Endothelial cell of umbilical vein (primary cell): ENCODE measurements around the gene GNPDA1. TPM values are rescaled to one million over a fixed set of nuclear protein-coding genes. Genes with fewer than 3 reads are reported as not detected.
A peak's percentile ranks its signal among the peaks of the same experiment; 100 is the strongest.

ENCODE experiments used
- BruUV-seq: library from RNA; stranded (reverse); fragments of 400-500 nt; replicated peaks from 2 replicates; lab custom pipeline; 2021; lab: Mats Ljungman, UMichigan
- CTCF ChIA-PET: fragments of 300-600, 350-600 bp; sonication (Branson Sonifier 250); formaldehyde crosslinking; loops from one replicate; lab custom pipeline; 2021; ENCODE audit warnings: antibody characterized with exemption, inconsistent platforms; lab: Charles Lee
- POLR2A ChIA-PET: fragments of 300-600, 350-600 bp; sonication (Branson Sonifier 250); formaldehyde crosslinking; loops from one replicate; lab custom pipeline; 2021; ENCODE audit warnings: antibody characterized with exemption, inconsistent platforms; lab: Charles Lee
- DNase-seq: peaks from one replicate; pipeline ENCODE4 v3.0.0-alpha.2; 2011; ENCODE audit warnings: low read depth, low spot score
- FAIRE-seq: peaks from 2 replicates; lab custom pipeline; 2011; peaks lifted over from hg19 to GRCh38; lab: Jason Lieb, UNC
- H2AFZ ChIP-seq: 2 replicates; pipeline ENCODE4 v1.6.0; 2012; ENCODE audit warnings: low read depth, low read length, control low read depth, inconsistent platforms
- H3K27ac ChIP-seq: 2 replicates; pipeline ENCODE4 v1.5.1; 2011; ENCODE audit warnings: low read depth, mild to moderate bottlenecking, control low read depth, low read length, moderate library complexity; ENCODE audit not compliant: insufficient read depth
- H3K27me3 ChIP-seq, 2 experiments: 2 replicates each; pipeline versions ENCODE4 v1.6.0 to v1.6.1; 2011; ENCODE audit warnings: low read length in 2 of 2, mixed read lengths in 1 of 2; ENCODE audit not compliant: control insufficient read depth in 2 of 2, insufficient read depth in 2 of 2
- H3K36me3 ChIP-seq, 2 experiments: 2 replicates in 1 of 2; 3 replicates in 1 of 2; pipeline ENCODE4 v1.5.1; 2011; ENCODE audit warnings: low read length in 2 of 2, mild to moderate bottlenecking in 1 of 2, moderate library complexity in 1 of 2; ENCODE audit not compliant: control insufficient read depth in 2 of 2, insufficient read depth in 2 of 2; ENCODE audit errors: extremely low read depth in 1 of 2
- H3K4me1 ChIP-seq: 3 replicates; pipeline ENCODE4 v1.5.1; 2011; ENCODE audit warnings: mild to moderate bottlenecking, low read length; ENCODE audit not compliant: control insufficient read depth, insufficient read depth; ENCODE audit errors: extremely low read depth
- H3K4me2 ChIP-seq: 2 replicates; pipeline ENCODE4 v1.6.1; 2011; ENCODE audit warnings: low read length, control low read depth, mixed read lengths; ENCODE audit not compliant: insufficient read depth
- H3K4me3 ChIP-seq, 3 experiments: fragments of 200-600 bp in 1 of 3; sonication (generic), shearing (Covaris generic) in 1 of 3; replicated peaks in 1 of 3; 2 replicates each; pipeline ENCODE4 v1.5.1; 2011 to 2016; ENCODE audit warnings: control low read depth in 3 of 3, low read length in 3 of 3, mild to moderate bottlenecking in 2 of 3, inconsistent platforms in 1 of 3, low read depth in 1 of 3, moderate library complexity in 1 of 3; ENCODE audit not compliant: insufficient read depth in 1 of 3
- H3K79me2 ChIP-seq: 2 replicates; pipeline ENCODE4 v1.6.0; 2012; ENCODE audit warnings: low read length, inconsistent platforms; ENCODE audit not compliant: control insufficient read depth, insufficient read depth
- H3K9ac ChIP-seq: replicated peaks from 2 replicates; pipeline ENCODE3; 2011; ENCODE audit warnings: low read length, control low read depth; ENCODE audit not compliant: insufficient read depth; ENCODE audit errors: extremely low read depth
- H3K9me1 ChIP-seq: replicated peaks from 3 replicates; pipeline ENCODE4 v1.6.0; 2011; ENCODE audit warnings: mild to moderate bottlenecking, low read length; ENCODE audit not compliant: control insufficient read depth, insufficient read depth; ENCODE audit errors: extremely low read depth
- H3K9me3 ChIP-seq: replicated peaks from 2 replicates; pipeline ENCODE4 v1.5.1; 2012; ENCODE audit warnings: low read length, inconsistent platforms; ENCODE audit not compliant: control insufficient read depth, insufficient read depth
- H4K20me1 ChIP-seq: replicated peaks from 2 replicates; pipeline ENCODE3; 2011; ENCODE audit warnings: mild to moderate bottlenecking, low read length; ENCODE audit not compliant: control insufficient read depth, insufficient read depth; ENCODE audit errors: extremely low read depth
- CTCF ChIP-seq, 2 donors: IDR thresholded peaks; 1 replicate in 1 of 2; 2 replicates in 1 of 2; pipeline ENCODE4 v1.5.1; 2011; ENCODE audit warnings: low read length in 2 of 2, mild to moderate bottlenecking in 2 of 2, moderate library complexity in 2 of 2, control low read depth in 1 of 2, inconsistent platforms in 1 of 2, low read depth in 1 of 2; ENCODE audit not compliant: insufficient read depth in 1 of 2; ENCODE audit errors: extremely low read depth in 1 of 2
- EZH2 ChIP-seq: IDR thresholded peaks from 2 replicates; pipeline ENCODE4 v1.6.1; 2012; ENCODE audit warnings: borderline replicate concordance, low read depth, mild to moderate bottlenecking, moderate library complexity, low read length, inconsistent platforms; ENCODE audit not compliant: severe bottlenecking
- FOS ChIP-seq: IDR thresholded peaks from 2 replicates; pipeline ENCODE4 v1.6.1; 2011; ENCODE audit warnings: mild to moderate bottlenecking, low read length, moderate library complexity, borderline replicate concordance; ENCODE audit not compliant: insufficient read depth
- GATA2 ChIP-seq: IDR thresholded peaks from 2 replicates; pipeline ENCODE4 v1.7.0; 2011; ENCODE audit warnings: low read depth, mild to moderate bottlenecking, moderate library complexity, mixed read lengths, low read length; ENCODE audit not compliant: insufficient read length, insufficient read depth
- JUN ChIP-seq: IDR thresholded peaks from 2 replicates; pipeline ENCODE4 v1.6.1; 2011; ENCODE audit warnings: borderline replicate concordance, low read depth; ENCODE audit not compliant: insufficient read length, insufficient read depth
- MYC ChIP-seq: IDR thresholded peaks from one replicate; pipeline ENCODE4 v1.6.1; 2011; ENCODE audit warnings: mild to moderate bottlenecking, low read depth, low read length
- POLR2A ChIP-seq: IDR thresholded peaks from 2 replicates; pipeline ENCODE4 v1.6.1; 2012; ENCODE audit warnings: low read depth, mild to moderate bottlenecking, control low read depth, low read length
- POLR2AphosphoS5 ChIP-seq: IDR thresholded peaks from 2 replicates; pipeline ENCODE4 v1.6.1; 2012; ENCODE audit warnings: low read depth, mild to moderate bottlenecking, control low read depth, low read length, moderate library complexity; ENCODE audit not compliant: insufficient read depth
- dilution Hi-C: fragments of 300-500 bp; cut with MboI; formaldehyde crosslinking; loops from one replicate; pipeline ENCODE4 v1.15.0; 2019; ENCODE audit warnings: low sequenced_read_pairs; ENCODE audit not compliant: extremely low pct_ligation_motif_present
- intact Hi-C: fragments of 100-400 bp; cut with micrococcal nuclease; formaldehyde crosslinking; loops from one replicate; pipeline ENCODE4 v1.10.0; 2022
- polyA plus RNA-seq, 4 experiments: library from polyadenylated mRNA; depleted of rRNA in 3 of 4; stranded (reverse) in 3 of 4; unstranded in 1 of 4; fragments of >200 nt; gene quantifications; 2 replicates each; pipeline versions ENCODE4 v1.2.1 to v1.2.3, GENCODE V29; 2011 to 2012; ENCODE audit warnings: missing spikeins in 1 of 4
- total RNA-seq: library from RNA; stranded (reverse); gene quantifications from 2 replicates; pipeline ENCODE4 v1.2.3, GENCODE V29; 2021
- TF ChIP-seq, protein P1 (sequence below): IDR thresholded peaks from 2 replicates; pipeline ENCODE4 v1.6.1; 2011; ENCODE audit not compliant: insufficient read depth, insufficient read length

The GNPDA1 gene
- total and polyA plus RNA-seq, 2 donors (not counting 3 experiments of a cell fraction or from before 2014, with no cell fraction given): 22.5 to 49.3 TPM

DNA sequence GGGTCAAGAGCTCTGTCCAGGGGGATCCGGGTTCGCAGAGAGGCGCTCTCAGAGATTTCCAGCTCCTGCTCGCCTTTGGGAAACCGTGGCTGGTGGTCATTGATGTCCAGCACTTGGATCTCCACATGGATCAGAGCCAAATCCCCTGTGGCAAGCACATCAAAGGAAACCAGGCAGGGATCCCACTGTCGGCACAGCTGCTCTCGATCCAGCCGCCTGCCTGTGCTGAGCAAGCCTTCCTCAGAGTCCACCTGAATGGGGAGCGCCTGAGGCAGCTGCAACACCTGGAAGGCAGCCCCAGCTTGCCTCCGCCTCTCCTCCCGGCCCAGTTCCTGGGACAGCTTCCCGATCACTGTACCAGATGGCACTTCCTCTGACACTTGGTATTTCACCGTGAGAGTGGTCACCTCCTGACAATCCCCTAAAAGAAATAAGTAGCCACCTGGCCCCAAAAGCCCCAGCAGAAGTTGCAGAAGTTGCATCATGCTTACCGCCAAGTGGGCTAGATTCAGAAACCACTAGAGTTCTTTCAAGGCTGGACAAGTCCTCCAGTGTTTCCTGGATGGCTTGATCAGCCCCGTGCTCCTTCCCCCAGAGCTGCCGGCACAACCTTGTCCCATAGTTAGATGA, 55.3 kb downstream of the GNPDA1 start:
- Histone ChIP-seq H3K27ac (peak overlapping the region; percentile 73), H2AFZ (peak overlapping the region; percentile 61), H3K9me3 (no peaks in the 10 kb centered on the region), H3K4me3 (no peak overlapping the region), H3K9ac (no peak overlapping the region), H3K4me2 (peak overlapping the region; percentile 65), H3K36me3 (no peaks in the 10 kb centered on the region), H3K27me3 (no peaks in the 10 kb centered on the region), H3K79me2 (no peaks in the 10 kb centered on the region), H3K4me1 (peaks cover 49% of the 10 kb centered on the region), H4K20me1 (no peaks in the 10 kb centered on the region), H3K9me1 (no peaks in the 10 kb centered on the region)
- intact Hi-C loops: loop anchor here (5.0 kb wide), 1 partner anchor 140 kb away; no protein-coding TSS in a partner anchor
- POLR2A ChIA-PET: interaction anchor here (0.6 to 1.3 kb wide), 2 partner anchors 10 to 13 kb away, joined by 3 to 4 read pairs; no protein-coding TSS in a partner anchor
- CTCF ChIA-PET: interaction anchor here (0.9 to 9.7 kb wide), 11 partner anchors 11 to 293 kb away, joined by 3 to 303 read pairs (median 5); partner anchors contain the start of genes DELE1, PCDH1 and RNF14
- no peak for DNase-seq
- FAIRE-seq: no peak
- dilution Hi-C loops: no loop called here
- BruUV-seq: TSS peak; percentile 46
- TF ChIP-seq JUN: no peak
- TF ChIP-seq GATA2: no peak
- no peak for TF ChIP-seq MYC
- no peak for TF ChIP-seq POLR2A
- TF ChIP-seq CTCF (IDR thresholded peaks at IDR 0.05; ENCODE audit: extremely low read depth in 1 of 2, insufficient read depth in 1 of 2, low read depth in 1 of 2, low read length in 2 of 2): no peak
- TF ChIP-seq POLR2AphosphoS5: no peak
- TF ChIP-seq FOS: no peak
- TF ChIP-seq, protein P1, sequence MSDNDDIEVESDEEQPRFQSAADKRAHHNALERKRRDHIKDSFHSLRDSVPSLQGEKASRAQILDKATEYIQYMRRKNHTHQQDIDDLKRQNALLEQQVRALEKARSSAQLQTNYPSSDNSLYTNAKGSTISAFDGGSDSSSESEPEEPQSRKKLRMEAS: no peak
- no peak for TF ChIP-seq EZH2
